HCT116 (cell line): ENCODE data around the gene TYR. TPM values are rescaled to one million over a fixed set of nuclear protein-coding genes. Genes with fewer than 3 reads are reported as not detected.

Experiments used
- ATAC-seq: fragments of 200-7000 bp; cut with Tn5 transposase; 2 replicates; pipeline ENCODE4 v1.9.1; 2020; ENCODE audit warnings: mild to moderate bottlenecking, moderate library complexity
- BruUV-seq: library from RNA; stranded (reverse); fragments of 400-500 nt; replicated peaks from 2 replicates; lab custom pipeline; 2021; lab: Mats Ljungman, UMichigan
- CTCF ChIA-PET: fragments of 300-600 bp; sonication (Branson Sonifier 250); formaldehyde crosslinking; loops from one replicate; lab custom pipeline; 2021; ENCODE audit warnings: antibody characterized with exemption; lab: Charles Lee
- POLR2A ChIA-PET: fragments of 300-600, 350-600 bp; sonication (Branson Sonifier 250); formaldehyde crosslinking; loops from one replicate; lab custom pipeline; 2021; ENCODE audit warnings: antibody characterized with exemption; lab: Charles Lee
- RAD21 ChIA-PET, 2 experiments: fragments of 300-600 bp; sonication (Branson Sonifier 250); formaldehyde crosslinking; loops; one replicate each; lab custom pipeline; 2023; ENCODE audit warnings: low total read pairs in 2 of 2; ENCODE audit not compliant: uncharacterized antibody in 2 of 2, unreplicated experiment in 2 of 2, low non-redundant PET in 1 of 2; lab: Charles Lee
- DNase-seq: peaks from one replicate; pipeline ENCODE4 v3.0.0-alpha.2; 2010; ENCODE audit warnings: low read depth, low spot score
- H2AFZ ChIP-seq: fragments of 200-600 bp; shearing (Covaris generic), sonication (generic); 2 replicates; pipeline ENCODE4 v1.6.1; 2017; ENCODE audit warnings: low read depth, mixed run types, mixed read lengths, antibody characterized with exemption, low read length; ENCODE audit not compliant: poor library complexity, severe bottlenecking
- H3K27ac ChIP-seq: 2 replicates; pipeline ENCODE4 v1.5.1; 2012; ENCODE audit warnings: low read depth, low read length
- H3K27me3 ChIP-seq: fragments of 200-600 bp; sonication (generic); 2 replicates; pipeline ENCODE4 v1.6.1; 2016; ENCODE audit warnings: mixed run types, low read length, mixed read lengths; ENCODE audit not compliant: insufficient read depth
- H3K36me3 ChIP-seq, 2 experiments: fragments of 200-500 bp in 1 of 2; fragments of 200-600 bp in 1 of 2; sonication (Bioruptor generic) in 1 of 2; sonication (generic) in 1 of 2; 2 replicates each; pipeline versions ENCODE4 v1.5.1 to v1.6.1; 2014 to 2016; ENCODE audit warnings: low read length in 2 of 2, inconsistent platforms in 1 of 2, mixed read lengths in 1 of 2, mixed run types in 1 of 2; ENCODE audit not compliant: insufficient read depth in 2 of 2, control insufficient read depth in 1 of 2
- H3K4me1 ChIP-seq, 2 experiments: fragments of 200-600 bp in 1 of 2; sonication (generic) in 1 of 2; 2 replicates each; pipeline versions ENCODE4 v1.5.1 to v1.6.1; 2012 to 2017; ENCODE audit warnings: low read length in 2 of 2, inconsistent platforms in 1 of 2, mild to moderate bottlenecking in 1 of 2, mixed read lengths in 1 of 2, mixed run types in 1 of 2, moderate library complexity in 1 of 2; ENCODE audit not compliant: insufficient read depth in 2 of 2, control insufficient read depth in 1 of 2
- H3K4me2 ChIP-seq: fragments of 200-600 bp; sonication (generic); 2 replicates; pipeline ENCODE4 v1.6.1; 2017; ENCODE audit warnings: mixed run types, low read length, mixed read lengths
- H3K4me3 ChIP-seq, 2 experiments: fragments of 200-600 bp in 1 of 2; sonication (generic) in 1 of 2; replicated peaks in 1 of 2; 2 replicates each; pipeline ENCODE4 v1.5.1; 2011 to 2016; ENCODE audit warnings: low read length in 2 of 2, control low read depth in 1 of 2, low read depth in 1 of 2, mild to moderate bottlenecking in 1 of 2, mixed read lengths in 1 of 2, mixed run types in 1 of 2
- H3K79me2 ChIP-seq: fragments of 200-600 bp; sonication (generic); 2 replicates; pipeline ENCODE4 v1.6.1; 2017; ENCODE audit warnings: mild to moderate bottlenecking, mixed run types, low read length, moderate library complexity, mixed read lengths; ENCODE audit not compliant: insufficient read depth
- H3K9ac ChIP-seq: fragments of 200-600 bp; sonication (generic); 2 replicates; pipeline ENCODE4 v1.6.1; 2016; ENCODE audit warnings: low read length, mixed read lengths
- H3K9me2 ChIP-seq: fragments of 200-600 bp; sonication (generic), shearing (Covaris generic); 2 replicates; pipeline ENCODE4 v1.6.1; 2017; ENCODE audit warnings: mixed run types, mild to moderate bottlenecking, moderate library complexity; ENCODE audit not compliant: insufficient read depth
- H3K9me3 ChIP-seq, 2 experiments: fragments of 200-500 bp in 1 of 2; fragments of 200-600 bp in 1 of 2; sonication (Bioruptor generic) in 1 of 2; sonication (generic) in 1 of 2; 2 replicates each; pipeline ENCODE4 v1.6.1; 2014 to 2017; ENCODE audit warnings: low read length in 2 of 2, mixed read lengths in 2 of 2, inconsistent platforms in 1 of 2, low read depth in 1 of 2, mild to moderate bottlenecking in 1 of 2, mixed run types in 1 of 2, moderate library complexity in 1 of 2; ENCODE audit not compliant: control insufficient read depth in 1 of 2, insufficient read depth in 1 of 2
- H4K20me1 ChIP-seq: fragments of 200-600 bp; sonication (generic), shearing (Covaris generic); 2 replicates; pipeline ENCODE4 v1.6.1; 2017; ENCODE audit warnings: mixed run types, mild to moderate bottlenecking, moderate library complexity; ENCODE audit not compliant: insufficient read depth
- CBX3 ChIP-seq: IDR thresholded peaks from 2 replicates; pipeline ENCODE4 v1.6.1; 2012; ENCODE audit warnings: low read depth
- CEBPB ChIP-seq: IDR thresholded peaks from 2 replicates; pipeline ENCODE4 v1.6.1; 2012; ENCODE audit warnings: low read depth
- EZH2 ChIP-seq: fragments of 200-600 bp; sonication (generic); IDR thresholded peaks from 2 replicates; pipeline ENCODE4 v1.6.1; 2017; ENCODE audit warnings: antibody characterized with exemption, mixed run types
- EZH2phosphoT487 ChIP-seq: fragments of 200-600 bp; IDR thresholded peaks from 2 replicates; pipeline ENCODE4 v1.6.1; 2018; ENCODE audit warnings: antibody characterized with exemption, borderline replicate concordance
- FOSL1 ChIP-seq: IDR thresholded peaks from 2 replicates; pipeline ENCODE4 v1.6.1; 2012; ENCODE audit warnings: low read depth
- POLR2A ChIP-seq: IDR thresholded peaks from 2 replicates; pipeline ENCODE4 v1.7.0; 2011; ENCODE audit warnings: borderline replicate concordance; ENCODE audit not compliant: insufficient read depth, insufficient read length; ENCODE audit errors: extremely low read depth
- RAD21 ChIP-seq: IDR thresholded peaks from 2 replicates; pipeline ENCODE4 v1.6.1; 2012; ENCODE audit warnings: low read depth, mild to moderate bottlenecking
- ZFX ChIP-seq: fragments of 450-650 bp; IDR thresholded peaks from 2 replicates; pipeline ENCODE4 v1.6.1; 2017
- intact Hi-C: fragments of 100-400 bp; cut with micrococcal nuclease; formaldehyde crosslinking; loops from 2 replicates; pipeline ENCODE4 v1.10.0; 2022
- total RNA-seq: library from RNA; stranded (reverse); gene quantifications from one replicate; pipeline ENCODE4 v1.2.1, GENCODE V29; 2021; ENCODE audit not compliant: unreplicated experiment
- TF ChIP-seq, protein P1 (sequence below): IDR thresholded peaks from 2 replicates; pipeline ENCODE4 v1.6.1; 2011; ENCODE audit warnings: mild to moderate bottlenecking, low read length, moderate library complexity; ENCODE audit not compliant: insufficient replicate concordance; ENCODE audit errors: extremely low read depth
- TF ChIP-seq, protein P2 (sequence below): IDR thresholded peaks from 2 replicates; pipeline ENCODE4 v1.6.1; 2012
- TF ChIP-seq, protein P3 (sequence below), 3 experiments: fragments of 200-600 bp in 1 of 3; sonication (generic) in 1 of 3; IDR thresholded peaks in 2 of 3; conservative IDR thresholded peaks in 1 of 3; 2 replicates each; pipeline ENCODE4 v1.5.1; 2012 to 2017; ENCODE audit warnings: low read depth in 2 of 3, low read length in 2 of 3, antibody characterized with exemption in 1 of 3, borderline replicate concordance in 1 of 3, control low read depth in 1 of 3, mild to moderate bottlenecking in 1 of 3, mixed read lengths in 1 of 3, mixed run types in 1 of 3, moderate library complexity in 1 of 3; ENCODE audit not compliant: insufficient read depth in 1 of 3

Gene TYR
- total RNA-seq, 1 experiment from 2014 or later, result not detected

GRCh38 chr11:89181111-89181510, 3.4 kb downstream of the TYR start:
- H3K79me2 ChIP-seq, result no peaks in the 10 kb centered on the region
- no peak overlapping the region for H2AFZ ChIP-seq
- DNase-seq (no peak), ATAC-seq (no peak)
- ChIA-PET CTCF (no interaction called here), POLR2A (no interaction called here), RAD21 (no interaction called here)
- TF ChIP-seq, protein P1, sequence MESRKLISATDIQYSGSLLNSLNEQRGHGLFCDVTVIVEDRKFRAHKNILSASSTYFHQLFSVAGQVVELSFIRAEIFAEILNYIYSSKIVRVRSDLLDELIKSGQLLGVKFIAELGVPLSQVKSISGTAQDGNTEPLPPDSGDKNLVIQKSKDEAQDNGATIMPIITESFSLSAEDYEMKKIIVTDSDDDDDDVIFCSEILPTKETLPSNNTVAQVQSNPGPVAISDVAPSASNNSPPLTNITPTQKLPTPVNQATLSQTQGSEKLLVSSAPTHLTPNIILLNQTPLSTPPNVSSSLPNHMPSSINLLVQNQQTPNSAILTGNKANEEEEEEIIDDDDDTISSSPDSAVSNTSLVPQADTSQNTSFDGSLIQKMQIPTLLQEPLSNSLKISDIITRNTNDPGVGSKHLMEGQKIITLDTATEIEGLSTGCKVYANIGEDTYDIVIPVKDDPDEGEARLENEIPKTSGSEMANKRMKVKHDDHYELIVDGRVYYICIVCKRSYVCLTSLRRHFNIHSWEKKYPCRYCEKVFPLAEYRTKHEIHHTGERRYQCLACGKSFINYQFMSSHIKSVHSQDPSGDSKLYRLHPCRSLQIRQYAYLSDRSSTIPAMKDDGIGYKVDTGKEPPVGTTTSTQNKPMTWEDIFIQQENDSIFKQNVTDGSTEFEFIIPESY, result no peak
- TF ChIP-seq CBX3 (no peak), RAD21 (no peak), FOSL1 (no peak), EZH2phosphoT487 (no peak), POLR2A (no peak), CEBPB (no peak), EZH2 (no peak), ZFX (no peak)
- TF ChIP-seq, protein P2, sequence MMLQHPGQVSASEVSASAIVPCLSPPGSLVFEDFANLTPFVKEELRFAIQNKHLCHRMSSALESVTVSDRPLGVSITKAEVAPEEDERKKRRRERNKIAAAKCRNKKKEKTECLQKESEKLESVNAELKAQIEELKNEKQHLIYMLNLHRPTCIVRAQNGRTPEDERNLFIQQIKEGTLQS, result no peak
- TF ChIP-seq, protein P3, sequence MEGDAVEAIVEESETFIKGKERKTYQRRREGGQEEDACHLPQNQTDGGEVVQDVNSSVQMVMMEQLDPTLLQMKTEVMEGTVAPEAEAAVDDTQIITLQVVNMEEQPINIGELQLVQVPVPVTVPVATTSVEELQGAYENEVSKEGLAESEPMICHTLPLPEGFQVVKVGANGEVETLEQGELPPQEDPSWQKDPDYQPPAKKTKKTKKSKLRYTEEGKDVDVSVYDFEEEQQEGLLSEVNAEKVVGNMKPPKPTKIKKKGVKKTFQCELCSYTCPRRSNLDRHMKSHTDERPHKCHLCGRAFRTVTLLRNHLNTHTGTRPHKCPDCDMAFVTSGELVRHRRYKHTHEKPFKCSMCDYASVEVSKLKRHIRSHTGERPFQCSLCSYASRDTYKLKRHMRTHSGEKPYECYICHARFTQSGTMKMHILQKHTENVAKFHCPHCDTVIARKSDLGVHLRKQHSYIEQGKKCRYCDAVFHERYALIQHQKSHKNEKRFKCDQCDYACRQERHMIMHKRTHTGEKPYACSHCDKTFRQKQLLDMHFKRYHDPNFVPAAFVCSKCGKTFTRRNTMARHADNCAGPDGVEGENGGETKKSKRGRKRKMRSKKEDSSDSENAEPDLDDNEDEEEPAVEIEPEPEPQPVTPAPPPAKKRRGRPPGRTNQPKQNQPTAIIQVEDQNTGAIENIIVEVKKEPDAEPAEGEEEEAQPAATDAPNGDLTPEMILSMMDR (IDR thresholded peaks at IDR 0.05 in 2 of 3, conservative IDR thresholded peaks at IDR 0.05 in 1 of 3; ENCODE audit: borderline replicate concordance in 1 of 3, insufficient read depth in 1 of 3, low read depth in 2 of 3, low read length in 2 of 3), result no peak
- H4K20me1 ChIP-seq, result no peaks in the 10 kb centered on the region
- no peaks in the 10 kb centered on the region for H3K27me3 ChIP-seq
- no peaks in the 10 kb centered on the region for H3K4me1 ChIP-seq
- no peaks in the 10 kb centered on the region for H3K36me3 ChIP-seq
- intact Hi-C loops, result no loop called here
- no peak overlapping the region for H3K4me3 ChIP-seq
- no peak overlapping the region for H3K27ac ChIP-seq
- no peak overlapping the region for H3K4me2 ChIP-seq
- H3K9ac ChIP-seq, result no peak overlapping the region
- no TSS peak for BruUV-seq
- H3K9me3 ChIP-seq, result no peaks in the 10 kb centered on the region
- H3K9me2 ChIP-seq, result no peaks in the 10 kb centered on the region
